Natural killer cell treated with Interleukin-12 subunit alpha and Interleukin-12 subunit beta and Interleukin-15 and Interleukin-18, amount 100 ng/mL, for 72 hours (primary cell): ENCODE measurements around the gene GRIK2. TPM values are rescaled to one million over a fixed set of nuclear protein-coding genes. Genes with fewer than 3 reads are reported as not detected.

ENCODE experiments used
- ATAC-seq, 2 donors: fragments of 150-1000 bp; cut with Tn5 transposase in 1 of 2; sonication (Bioruptor Pico), chemical (Tn5 transposase) in 1 of 2; 2 replicates each; pipeline ENCODE4 v1.10.0; 2021
- DNase-seq: peaks from one replicate; pipeline ENCODE4 v3.0.0; 2022; ENCODE audit warnings: low spot score
- H3K27ac Mint-ChIP-seq, 2 donors: 1 replicate in 1 of 2; 2 replicates in 1 of 2; pipeline ENCODE4 v1.8.0; 2022; ENCODE audit warnings: mixed read lengths in 2 of 2, mild to moderate bottlenecking in 1 of 2, moderate library complexity in 1 of 2
- H3K27me3 Mint-ChIP-seq, 2 donors: 1 replicate in 1 of 2; 2 replicates in 1 of 2; pipeline ENCODE4 v1.8.0; 2022; ENCODE audit warnings: mixed read lengths in 2 of 2
- H3K36me3 Mint-ChIP-seq: one replicate; pipeline ENCODE4 v1.8.0; 2022; ENCODE audit warnings: mixed read lengths
- H3K4me1 Mint-ChIP-seq, 2 donors: 1 replicate in 1 of 2; 2 replicates in 1 of 2; pipeline ENCODE4 v1.8.0; 2022; ENCODE audit warnings: low read depth in 2 of 2, mixed read lengths in 2 of 2, mild to moderate bottlenecking in 1 of 2
- H3K4me3 Mint-ChIP-seq: one replicate; pipeline ENCODE4 v1.8.0; 2022; ENCODE audit warnings: mixed read lengths
- H3K9me3 Mint-ChIP-seq: 2 replicates; pipeline ENCODE4 v1.8.0; 2022; ENCODE audit warnings: mixed read lengths
- total RNA-seq, 2 donors: library from RNA; stranded (reverse); gene quantifications; one replicate each; pipeline ENCODE4 v1.2.3, GENCODE V29; 2022

The GRIK2 gene
- total RNA-seq, 2 donors from 2014 or later = not detected

- DNase-seq (no peak), ATAC-seq (no peak)
- Mint-ChIP-seq H3K4me1 (no peaks in the 10 kb centered on the region), H3K4me3 (no peak overlapping the region), H3K36me3 (no peaks in the 10 kb centered on the region), H3K27me3 (no peaks in the 10 kb centered on the region), H3K9me3 (peaks cover 8% of the 10 kb centered on the region), H3K27ac (no peak overlapping the region)
Measured at GRCh38 chr6:101509536-101509935, 116.0 kb downstream of the GRIK2 start.

- Mint-ChIP-seq H3K36me3 (no peaks in the 10 kb centered on the region), H3K27ac (no peak overlapping the region), H3K9me3 (peaks cover 9% of the 10 kb centered on the region), H3K27me3 (no peaks in the 10 kb centered on the region), H3K4me1 (no peaks in the 10 kb centered on the region), H3K4me3 (no peak overlapping the region)
- ATAC-seq = no peak
- no peak for DNase-seq
Measured at GRCh38 chr6:101513181-101513580, 119.7 kb downstream of the GRIK2 start.

GRCh38 chr6:101516578-101516977 is 123.1 kb downstream of the GRIK2 start:
- peaks cover 6% of the 10 kb centered on the region for H3K9me3 Mint-ChIP-seq
- no peaks in the 10 kb centered on the region for H3K36me3 Mint-ChIP-seq
- H3K4me1 Mint-ChIP-seq = no peaks in the 10 kb centered on the region
- H3K27me3 Mint-ChIP-seq = no peaks in the 10 kb centered on the region
- no peak overlapping the region for H3K27ac Mint-ChIP-seq
- no peak for ATAC-seq
- H3K4me3 Mint-ChIP-seq = no peak overlapping the region
- no peak for DNase-seq

- no peaks in the 10 kb centered on the region for H3K27me3 Mint-ChIP-seq
- H3K4me1 Mint-ChIP-seq = no peaks in the 10 kb centered on the region
- peaks cover 11% of the 10 kb centered on the region for H3K9me3 Mint-ChIP-seq
- ATAC-seq (no peak), DNase-seq (no peak)
- no peak overlapping the region for H3K4me3 Mint-ChIP-seq
- H3K27ac Mint-ChIP-seq = no peak overlapping the region
- peaks cover 4% of the 10 kb centered on the region for H3K36me3 Mint-ChIP-seq
Measured at GRCh38 chr6:101517632-101518031, 124.1 kb downstream of the GRIK2 start.

GRCh38 chr6:101522254-101522653 is 128.7 kb downstream of the GRIK2 start:
- Mint-ChIP-seq H3K4me1 (no peaks in the 10 kb centered on the region), H3K36me3 (peaks cover 4% of the 10 kb centered on the region), H3K27ac (no peak overlapping the region), H3K27me3 (no peaks in the 10 kb centered on the region), H3K9me3 (peaks cover 11% of the 10 kb centered on the region), H3K4me3 (no peak overlapping the region)
- DNase-seq = no peak
- no peak for ATAC-seq

GRCh38 chr6:101527467-101527866 is 134.0 kb downstream of the GRIK2 start:
- H3K27ac Mint-ChIP-seq = no peak overlapping the region
- peaks cover 20% of the 10 kb centered on the region for H3K9me3 Mint-ChIP-seq
- ATAC-seq (no peak), DNase-seq (no peak)
- no peaks in the 10 kb centered on the region for H3K27me3 Mint-ChIP-seq
- H3K4me1 Mint-ChIP-seq = no peaks in the 10 kb centered on the region
- H3K4me3 Mint-ChIP-seq = no peak overlapping the region
- no peaks in the 10 kb centered on the region for H3K36me3 Mint-ChIP-seq

GRCh38 chr6:101528801-101529200 is 135.3 kb downstream of the GRIK2 start:
- H3K4me1 Mint-ChIP-seq = no peaks in the 10 kb centered on the region
- H3K36me3 Mint-ChIP-seq = no peaks in the 10 kb centered on the region
- DNase-seq (no peak), ATAC-seq (no peak)
- no peaks in the 10 kb centered on the region for H3K27me3 Mint-ChIP-seq
- H3K4me3 Mint-ChIP-seq = no peak overlapping the region
- H3K9me3 Mint-ChIP-seq = peaks cover 16% of the 10 kb centered on the region
- H3K27ac Mint-ChIP-seq = no peak overlapping the region

- H3K36me3 Mint-ChIP-seq = no peaks in the 10 kb centered on the region
- no peak for ATAC-seq
- H3K4me3 Mint-ChIP-seq = no peak overlapping the region
Measured at GRCh38 chr6:101531538-101531937, 138.0 kb downstream of the GRIK2 start.

GRCh38 chr6:101534386-101534785 is 140.9 kb downstream of the GRIK2 start:
- peaks cover 16% of the 10 kb centered on the region for H3K9me3 Mint-ChIP-seq
- H3K27me3 Mint-ChIP-seq = no peaks in the 10 kb centered on the region
- H3K27ac Mint-ChIP-seq = no peak overlapping the region
- no peaks in the 10 kb centered on the region for H3K4me1 Mint-ChIP-seq
- H3K4me3 Mint-ChIP-seq = no peak overlapping the region
- no peaks in the 10 kb centered on the region for H3K36me3 Mint-ChIP-seq
- ATAC-seq (no peak), DNase-seq (no peak)

More at GRCh38 chr6:101531538-101531937, 138.0 kb downstream of the GRIK2 start:
- H3K27me3 Mint-ChIP-seq = no peaks in the 10 kb centered on the region
- no peak for DNase-seq
- H3K9me3 Mint-ChIP-seq = peaks cover 12% of the 10 kb centered on the region
- H3K4me1 Mint-ChIP-seq = no peaks in the 10 kb centered on the region
- no peak overlapping the region for H3K27ac Mint-ChIP-seq

- Mint-ChIP-seq H3K4me3 (no peak overlapping the region), H3K4me1 (no peaks in the 10 kb centered on the region)
- no peak for DNase-seq
Measured at GRCh38 chr6:101534821-101535220, 141.3 kb downstream of the GRIK2 start.

GRCh38 chr6:101537753-101538316 is 144.3 kb downstream of the GRIK2 start:
- Mint-ChIP-seq H3K27me3 (no peaks in the 10 kb centered on the region), H3K27ac (no peak overlapping the region), H3K4me1 (no peaks in the 10 kb centered on the region), H3K36me3 (no peaks in the 10 kb centered on the region), H3K4me3 (no peak overlapping the region), H3K9me3 (peaks cover 4% of the 10 kb centered on the region)
- no peak for DNase-seq
- no peak for ATAC-seq

More at GRCh38 chr6:101534821-101535220, 141.3 kb downstream of the GRIK2 start:
- Mint-ChIP-seq H3K27me3 (no peaks in the 10 kb centered on the region), H3K36me3 (no peaks in the 10 kb centered on the region), H3K9me3 (peaks cover 15% of the 10 kb centered on the region), H3K27ac (no peak overlapping the region)
- no peak for ATAC-seq

- Mint-ChIP-seq H3K36me3 (no peaks in the 10 kb centered on the region), H3K4me3 (no peak overlapping the region), H3K27ac (no peak overlapping the region), H3K27me3 (no peaks in the 10 kb centered on the region), H3K4me1 (no peaks in the 10 kb centered on the region), H3K9me3 (peaks cover 7% of the 10 kb centered on the region)
- no peak for DNase-seq
- ATAC-seq = no peak
Measured at GRCh38 chr6:101539510-101540245, 146.2 kb downstream of the GRIK2 start.

GRCh38 chr6:101541894-101542293 is 148.4 kb downstream of the GRIK2 start:
- H3K27ac Mint-ChIP-seq = no peak overlapping the region
- H3K36me3 Mint-ChIP-seq = no peaks in the 10 kb centered on the region
- DNase-seq (no peak), ATAC-seq (no peak)
- no peaks in the 10 kb centered on the region for H3K27me3 Mint-ChIP-seq
- peaks cover 7% of the 10 kb centered on the region for H3K9me3 Mint-ChIP-seq
- no peak overlapping the region for H3K4me3 Mint-ChIP-seq
- H3K4me1 Mint-ChIP-seq = no peaks in the 10 kb centered on the region

GRCh38 chr6:101543796-101544195 is 150.3 kb downstream of the GRIK2 start:
- peaks cover 8% of the 10 kb centered on the region for H3K9me3 Mint-ChIP-seq
- no peaks in the 10 kb centered on the region for H3K4me1 Mint-ChIP-seq
- H3K27ac Mint-ChIP-seq = no peak overlapping the region

More at GRCh38 chr6:101543796-101544195, 150.3 kb downstream of the GRIK2 start:
- peaks cover 2% of the 10 kb centered on the region for H3K36me3 Mint-ChIP-seq
- ATAC-seq (no peak), DNase-seq (no peak)
- no peak overlapping the region for H3K4me3 Mint-ChIP-seq
- H3K27me3 Mint-ChIP-seq = no peaks in the 10 kb centered on the region
